BLaER1 treated with 17β-estradiol and CSF1 and Interleukin-3, amounts not matched to agents 10 nM and 100 nM (cell line): ENCODE data around the gene PRMT5.
"Not testable (repeated sequence)": the region's sequence is repeated elsewhere in the genome, so short reads cannot be mapped to it uniquely, and the experiment has no call there.

Source experiments
- H3K27ac ChIP-seq, 11 experiments: shearing (Covaris generic); formaldehyde crosslinking; 2 replicates each; pipeline ENCODE4 v1.8.1; 2022
- H3K27me3 ChIP-seq, 11 experiments: shearing (Covaris generic); formaldehyde crosslinking; 2 replicates each; pipeline ENCODE4 v1.8.1; 2022
- H3K36me3 ChIP-seq, 11 experiments: shearing (Covaris generic); formaldehyde crosslinking; 2 replicates each; pipeline ENCODE4 v1.8.1; 2022
- H3K4me1 ChIP-seq, 10 experiments: shearing (Covaris generic); formaldehyde crosslinking; 2 replicates each; pipeline ENCODE4 v1.8.1; 2022
- H3K4me2 ChIP-seq, 11 experiments: shearing (Covaris generic); formaldehyde crosslinking; 2 replicates each; pipeline ENCODE4 v1.8.1; 2022
- H3K4me3 ChIP-seq, 10 experiments: shearing (Covaris generic); formaldehyde crosslinking; 2 replicates each; pipeline ENCODE4 v1.8.1; 2022
- H3K9ac ChIP-seq, 11 experiments: shearing (Covaris generic); formaldehyde crosslinking; 2 replicates each; pipeline ENCODE4 v1.8.1; 2022
- H3K9me3 ChIP-seq, 11 experiments: shearing (Covaris generic); formaldehyde crosslinking; replicated peaks in 1 of 11; 2 replicates each; pipeline ENCODE4 v1.8.1; 2022
- H4K20me1 ChIP-seq, 11 experiments: shearing (Covaris generic); formaldehyde crosslinking; 2 replicates each; pipeline ENCODE4 v1.8.1; 2022
- Cebpa-rat ChIP-seq, 11 experiments: shearing (Covaris generic); IDR thresholded peaks; 2 replicates each; pipeline ENCODE4 v1.8.1; 2022

PRMT5 gene

DNA sequence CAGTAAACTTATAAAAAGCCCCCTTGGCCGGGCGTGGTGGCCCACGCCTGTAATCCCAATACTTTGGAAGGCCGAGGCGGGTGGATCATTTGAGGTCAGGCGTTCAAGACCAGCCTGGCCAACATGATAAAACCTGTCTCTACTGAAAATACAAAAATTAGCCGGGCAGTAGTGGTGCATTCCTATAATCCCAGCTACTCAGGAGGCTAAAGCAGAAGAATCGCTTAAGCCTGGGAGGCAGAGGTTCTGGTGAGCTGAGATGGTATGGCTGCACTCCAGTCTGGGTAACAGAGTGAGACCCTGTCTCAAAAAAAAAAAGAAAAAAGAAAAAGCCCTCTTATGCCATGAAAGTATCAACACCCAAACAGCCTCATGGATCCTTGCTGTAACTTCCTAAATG, 3.7 kb downstream of the PRMT5 start:
- H3K4me3 ChIP-seq = no peak overlapping the region
- no peak overlapping the region for H3K9ac ChIP-seq
- peak overlapping the region in 2 of 11 experiments; percentile 14 to 88; a peak in 2 of 22 replicates for H3K4me2 ChIP-seq
- H3K27me3 ChIP-seq = no peaks in the 10 kb centered on the region
- peaks cover 45 to 65% (median 55%) of the 10 kb centered on the region in 10 experiments for H3K4me1 ChIP-seq
- no peak overlapping the region for H3K27ac ChIP-seq
- no peak for TF ChIP-seq Cebpa-rat (IDR thresholded peaks at IDR 0.05)
- H3K9me3 ChIP-seq = no peaks in the 10 kb centered on the region
- H3K36me3 ChIP-seq = peaks cover 59 to 76% (median 71%) of the 10 kb centered on the region in 11 experiments
- no peaks in the 10 kb centered on the region for H4K20me1 ChIP-seq

DNA sequence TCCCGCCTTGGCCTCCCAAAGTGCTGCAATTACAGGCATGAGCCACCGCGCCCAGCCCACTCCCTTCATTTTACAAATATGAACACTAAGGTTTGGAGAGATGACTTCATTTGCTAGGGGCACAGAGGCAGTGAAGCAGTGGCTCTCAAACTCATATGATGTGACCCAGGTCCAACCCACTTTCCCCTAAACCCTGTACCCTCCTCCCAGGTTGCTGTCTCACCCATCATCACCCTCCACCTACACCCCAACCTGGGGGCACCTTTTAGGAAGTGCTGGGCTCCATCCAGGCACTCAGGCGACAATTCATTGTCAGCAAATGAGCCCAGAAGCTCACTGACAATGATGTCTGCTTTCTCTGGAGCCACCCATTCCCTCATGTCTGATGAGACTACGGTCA, 5.4 kb downstream of the PRMT5 start:
- peak overlapping the region in 6 of 11 experiments; percentile 17 to 40 (median 25); a peak in 5 of 22 replicates for H3K4me2 ChIP-seq
- no peak for TF ChIP-seq Cebpa-rat (IDR thresholded peaks at IDR 0.05)

DNA sequence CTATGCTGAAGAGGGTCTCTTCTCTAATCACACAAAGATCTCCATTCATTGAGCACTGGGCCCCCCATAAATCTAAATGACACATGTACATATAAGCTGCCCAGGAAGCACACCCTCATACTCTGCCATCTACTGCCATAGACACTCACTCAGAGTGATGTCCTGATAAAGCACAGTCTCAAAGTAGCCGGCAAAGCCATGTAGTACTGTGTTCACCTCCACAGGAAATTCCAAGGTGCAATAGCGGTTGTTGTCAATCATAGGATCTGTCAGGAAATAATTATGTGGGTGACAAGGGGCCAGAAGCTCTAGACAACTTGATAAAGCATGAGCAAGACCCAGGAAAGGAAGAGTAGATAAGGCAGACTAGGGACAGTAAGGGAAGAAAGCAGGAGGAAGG, 6.9 kb downstream of the PRMT5 start:
- Histone ChIP-seq H4K20me1 (no peaks in the 10 kb centered on the region), H3K36me3 (peaks cover 62 to 81% (median 75%) of the 10 kb centered on the region in 11 experiments), H3K4me3 (no peak overlapping the region), H3K4me1 (peaks cover 44 to 68% (median 55%) of the 10 kb centered on the region in 10 experiments), H3K27me3 (no peaks in the 10 kb centered on the region), H3K27ac (no peak overlapping the region), H3K4me2 (peak overlapping the region in 7 of 11 experiments; percentile 4 to 58 (median 36); a peak in 9 of 22 replicates), H3K9ac (no peak overlapping the region), H3K9me3 (no peaks in the 10 kb centered on the region)
- no peak for TF ChIP-seq Cebpa-rat (IDR thresholded peaks at IDR 0.05)

More for the DNA sequence above, 5.4 kb downstream of the PRMT5 start:
- Histone ChIP-seq H3K36me3 (peaks cover 64 to 85% (median 78%) of the 10 kb centered on the region in 11 experiments), H3K27ac (no peak overlapping the region), H3K4me1 (peaks cover 49 to 74% (median 61%) of the 10 kb centered on the region in 10 experiments), H3K9ac (no peak overlapping the region), H3K27me3 (no peaks in the 10 kb centered on the region), H4K20me1 (no peaks in the 10 kb centered on the region), H3K4me3 (no peak overlapping the region), H3K9me3 (no peaks in the 10 kb centered on the region)

DNA sequence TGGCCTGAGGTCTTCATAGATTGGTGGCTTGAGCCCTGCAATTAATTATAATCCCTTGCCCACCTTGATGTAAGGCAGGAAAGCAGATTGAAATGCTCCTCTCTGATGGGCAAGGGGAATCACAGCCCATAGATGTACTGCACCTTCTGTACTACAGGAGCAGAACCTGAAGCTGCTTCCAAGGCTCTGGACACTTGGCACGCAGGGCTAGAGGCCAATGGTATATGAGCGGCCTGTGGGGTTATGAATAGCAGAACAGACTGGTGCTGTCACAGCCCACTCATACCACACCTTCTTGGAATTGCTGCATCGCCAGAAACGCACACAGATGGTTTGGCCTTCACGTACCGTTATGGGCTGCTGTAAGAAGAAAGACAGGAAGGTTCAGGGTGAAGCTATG, 8.5 kb downstream of the PRMT5 start:
- no peaks in the 10 kb centered on the region for H3K27me3 ChIP-seq
- H3K27ac ChIP-seq = no peak overlapping the region
- H3K36me3 ChIP-seq = peaks cover 47 to 81% (median 70%) of the 10 kb centered on the region in 11 experiments
- H3K4me1 ChIP-seq = peaks cover 48 to 68% (median 55%) of the 10 kb centered on the region in 10 experiments
- H3K4me2 ChIP-seq = no peak overlapping the region
- peaks cover 0 to 5% (median 0%) of the 10 kb centered on the region in 11 experiments; a peak in 2 of 22 replicates for H4K20me1 ChIP-seq
- H3K4me3 ChIP-seq = no peak overlapping the region
- H3K9me3 ChIP-seq = no peaks in the 10 kb centered on the region
- H3K9ac ChIP-seq = no peak overlapping the region
- TF ChIP-seq Cebpa-rat (IDR thresholded peaks at IDR 0.05) = no peak

DNA sequence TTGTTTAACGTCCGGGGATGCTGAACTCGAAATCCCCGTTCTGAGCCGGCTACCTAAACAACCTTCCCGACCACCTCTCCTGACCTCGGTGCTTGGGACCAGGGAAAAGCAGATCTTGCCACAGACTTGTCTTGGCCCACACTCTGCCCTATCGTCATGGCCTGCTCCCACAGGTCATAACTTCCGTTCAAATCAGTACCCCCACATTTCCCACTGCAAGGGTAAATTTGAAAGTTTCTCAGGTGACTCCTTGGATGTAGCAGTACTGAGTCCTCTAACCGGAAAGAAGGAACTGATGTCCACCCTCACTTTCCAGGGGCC, 9.6 kb downstream of the PRMT5 start:
- no peaks in the 10 kb centered on the region for H3K27me3 ChIP-seq
- H3K4me2 ChIP-seq = peak overlapping the region; percentile 62 to 93 (median 81)
- H3K4me1 ChIP-seq = peaks cover 49 to 73% (median 66%) of the 10 kb centered on the region in 10 experiments
- TF ChIP-seq Cebpa-rat (IDR thresholded peaks at IDR 0.05) = no peak
- peaks cover 37 to 81% (median 61%) of the 10 kb centered on the region in 11 experiments for H3K36me3 ChIP-seq
- peak overlapping the region; percentile 49 to 99 (median 74); a peak in 21 of 22 replicates for H3K27ac ChIP-seq
- no peaks in the 10 kb centered on the region for H3K9me3 ChIP-seq
- H3K4me3 ChIP-seq = peak overlapping the region; percentile 28 to 64 (median 47); a peak in 18 of 20 replicates
- peaks cover 0 to 8% (median 0%) of the 10 kb centered on the region in 11 experiments; a peak in 2 of 22 replicates for H4K20me1 ChIP-seq
- H3K9ac ChIP-seq = peak overlapping the region; percentile 56 to 74 (median 68); a peak in 21 of 22 replicates

DNA sequence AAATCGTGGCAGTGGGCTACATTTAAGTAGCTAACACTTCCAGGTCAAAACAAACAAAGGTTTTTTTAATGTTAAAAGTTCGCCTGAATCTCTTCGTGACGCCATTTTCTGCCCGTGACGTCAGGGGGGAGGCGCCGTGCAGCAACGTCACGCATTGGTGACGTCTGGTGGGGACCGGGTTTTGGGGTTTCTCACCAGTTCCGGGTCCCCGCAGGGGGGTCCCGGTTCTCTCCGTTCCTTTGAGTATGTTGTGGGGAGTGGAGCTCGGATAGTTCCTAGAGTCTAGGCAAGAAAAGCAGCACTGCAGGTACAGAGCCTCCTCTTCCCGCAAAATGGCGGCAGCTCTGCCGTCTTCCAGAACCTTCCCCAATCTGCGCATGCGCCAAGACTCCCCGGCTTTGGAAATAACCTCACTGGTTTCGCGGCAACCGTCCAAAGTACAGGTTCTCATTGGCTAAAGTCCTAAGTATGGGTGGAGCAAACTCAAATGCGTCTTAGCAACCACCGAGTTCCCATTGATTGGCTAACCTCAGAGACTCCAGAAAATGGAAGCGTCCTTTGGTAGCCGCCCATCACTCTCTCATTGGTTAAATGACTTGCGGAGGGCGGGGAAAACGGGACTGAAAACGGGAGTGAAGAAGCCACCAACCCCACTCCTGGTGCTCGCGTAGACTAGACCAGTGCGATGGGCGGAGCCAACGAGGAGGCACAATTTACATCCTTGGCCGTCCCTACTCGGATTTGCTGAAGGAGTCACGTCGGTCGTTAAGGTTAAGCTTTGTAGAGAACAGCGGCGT, 10.2 kb downstream of the PRMT5 start, which contains the start of gene RBM23:
RBM23 (minus strand) TSS at position 346 of the 797 bp plus-strand sequence.
- H3K4me3 ChIP-seq = peak within 1 kb of the TSS; percentile 74 to 96 (median 80)
- no peaks in the 10 kb centered on the region for H3K9me3 ChIP-seq
- TF ChIP-seq Cebpa-rat (IDR thresholded peaks at IDR 0.05) = peak in 2 of 11 experiments; percentile 24 to 28; a peak in 2 of 22 replicates
- H3K4me1 ChIP-seq = peaks cover 49 to 75% (median 64%) of the 10 kb centered on the region in 10 experiments
- no peaks in the 10 kb centered on the region for H3K27me3 ChIP-seq
- peak within 1 kb of the TSS; percentile 81 to 99 (median 91) for H3K4me2 ChIP-seq
- H3K27ac ChIP-seq = peak within 1 kb of the TSS; percentile 90 to 99 (median 95)
- H3K36me3 ChIP-seq = peaks cover 31 to 81% (median 61%) of the 10 kb centered on the region in 11 experiments
- peak within 1 kb of the TSS; percentile 87 to 95 (median 91) for H3K9ac ChIP-seq
- H4K20me1 ChIP-seq = peaks cover 0 to 8% (median 0%) of the 10 kb centered on the region in 11 experiments; a peak in 2 of 22 replicates

DNA sequence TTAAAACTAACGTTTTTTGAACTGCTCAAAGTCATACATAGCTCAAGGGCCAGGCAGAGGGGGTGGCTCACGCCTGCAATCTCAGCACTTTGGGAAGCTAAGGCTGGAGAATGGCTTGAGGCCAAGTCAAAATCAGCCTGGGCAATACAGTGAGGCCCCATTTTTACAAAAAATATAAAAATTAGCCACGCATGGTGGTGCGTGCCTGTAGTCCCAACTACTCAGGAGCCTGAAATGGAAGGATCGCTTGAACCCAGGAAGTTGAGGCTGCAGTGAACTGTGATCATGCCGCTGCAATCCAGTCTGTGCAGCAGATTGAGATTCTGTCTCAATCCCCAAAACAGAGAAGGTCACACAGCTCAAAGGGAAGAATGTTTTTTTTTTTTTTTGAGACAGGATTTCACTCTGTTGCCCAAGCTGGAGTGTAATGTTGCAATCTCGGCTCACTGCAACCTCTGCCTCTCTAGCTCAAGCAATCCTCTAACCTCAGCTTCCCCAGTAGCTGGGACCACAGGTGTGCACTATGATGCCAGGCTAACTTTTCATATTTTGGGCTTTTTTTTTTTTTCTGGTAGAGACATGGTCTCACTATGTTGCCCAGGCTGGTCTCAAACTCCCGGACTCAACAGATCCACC, 13.2 kb downstream of the PRMT5 start:
- H3K9ac ChIP-seq = peak overlapping the region; percentile 6 to 92 (median 56); a peak in 18 of 22 replicates
- H3K4me1 ChIP-seq = peaks cover 34 to 55% (median 49%) of the 10 kb centered on the region in 10 experiments
- peaks cover 23 to 81% (median 53%) of the 10 kb centered on the region in 11 experiments for H3K36me3 ChIP-seq
- H3K27ac ChIP-seq = peak overlapping the region in 10 of 11 experiments; percentile 59 to 97 (median 94); a peak in 21 of 22 replicates
- peak; percentile 73 to 95 (median 85); a peak in 19 of 22 replicates for TF ChIP-seq Cebpa-rat (IDR thresholded peaks at IDR 0.05)
- H3K4me3 ChIP-seq = peak overlapping the region in 3 of 10 experiments; percentile 12 to 31 (median 21); a peak in 3 of 20 replicates
- no peaks in the 10 kb centered on the region for H3K27me3 ChIP-seq
- peak overlapping the region; percentile 22 to 99 (median 91) for H3K4me2 ChIP-seq
- no peaks in the 10 kb centered on the region for H3K9me3 ChIP-seq
- H4K20me1 ChIP-seq = peaks cover 0 to 18% (median 0%) of the 10 kb centered on the region in 11 experiments; a peak in 7 of 22 replicates

DNA sequence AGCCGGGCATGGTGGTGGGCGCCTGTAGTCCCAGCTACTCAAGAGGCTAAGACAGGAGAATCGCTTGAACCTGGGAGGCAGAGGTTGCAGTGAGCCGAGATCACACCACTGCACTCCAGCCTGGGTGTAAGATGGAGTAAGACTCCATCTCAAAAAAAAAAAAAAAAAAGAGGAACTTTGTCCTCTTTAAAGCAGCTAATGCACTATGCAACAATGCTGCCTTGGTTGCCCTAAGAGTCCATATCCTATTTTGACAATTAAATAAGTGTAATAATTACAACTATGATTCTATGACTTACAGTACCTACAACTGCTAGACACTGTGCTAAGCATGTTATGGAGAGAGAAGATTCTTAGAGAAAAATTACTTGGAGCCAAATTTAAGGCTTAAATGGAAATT, 14.3 kb downstream of the PRMT5 start:
- H3K27me3 ChIP-seq, H3K4me3 ChIP-seq, H3K9me3 ChIP-seq: not testable (repeated sequence)
- Histone ChIP-seq H3K9ac (peak overlapping the region in 5 of 11 experiments; percentile 30 to 91 (median 56); a peak in 5 of 22 replicates), H4K20me1 (peaks cover 0 to 18% (median 0%) of the 10 kb centered on the region in 11 experiments; a peak in 8 of 22 replicates), H3K4me1 (peaks cover 38 to 62% (median 51%) of the 10 kb centered on the region in 10 experiments), H3K27ac (peak overlapping the region in 10 of 11 experiments; percentile 59 to 97 (median 94); a peak in 17 of 22 replicates), H3K36me3 (peaks cover 24 to 81% (median 53%) of the 10 kb centered on the region in 11 experiments), H3K4me2 (peak overlapping the region in 8 of 11 experiments; percentile 81 to 99 (median 94); a peak in 11 of 22 replicates)
